Spleen (tissue), 11 donors: Measurements from ENCODE around the gene ZBTB42. TPM values are rescaled to one million over a fixed set of nuclear protein-coding genes. Genes with fewer than 3 reads are reported as not detected.
A peak's percentile ranks its signal among the peaks of the same experiment; 100 is the strongest.

Experiments
- DNase-seq: peaks from one replicate; pipeline ENCODE4 v3.0.0-alpha.2; 2020
- H3K27ac ChIP-seq, 8 donors: fragments of 200-600 bp; sonication (generic) in 7 of 8; 1 replicate in 4 of 8; 2 replicates in 4 of 8; pipeline versions ENCODE4 v1.5.0 to v1.8.0; 2016 to 2021; ENCODE audit warnings: inconsistent platforms in 4 of 8, mild to moderate bottlenecking in 4 of 8, moderate library complexity in 1 of 8
- H3K27me3 ChIP-seq, 7 donors: fragments of 200-600 bp; sonication (generic) in 6 of 7; replicated peaks in 1 of 7; 1 replicate in 4 of 7; 2 replicates in 3 of 7; pipeline versions ENCODE4 v1.5.0 to v1.8.0; 2016 to 2021; ENCODE audit warnings: inconsistent platforms in 3 of 7, mild to moderate bottlenecking in 1 of 7
- H3K36me3 ChIP-seq, 6 donors: fragments of 200-600 bp; sonication (generic) in 5 of 6; 1 replicate in 4 of 6; 2 replicates in 2 of 6; pipeline versions ENCODE4 v1.5.0 to v1.8.0; 2016 to 2021; ENCODE audit warnings: inconsistent platforms in 2 of 6
- H3K4me1 ChIP-seq, 6 donors: fragments of 200-600 bp; sonication (generic) in 5 of 6; 1 replicate in 3 of 6; 2 replicates in 3 of 6; pipeline versions ENCODE4 v1.5.0 to v1.8.0; 2016 to 2021; ENCODE audit warnings: inconsistent platforms in 3 of 6
- H3K4me3 ChIP-seq, 8 donors: fragments of 200-600 bp; sonication (generic) in 7 of 8; 1 replicate in 4 of 8; 2 replicates in 4 of 8; pipeline versions ENCODE4 v1.5.0 to v1.8.0; 2016 to 2021; ENCODE audit warnings: inconsistent platforms in 4 of 8, mild to moderate bottlenecking in 4 of 8, moderate library complexity in 2 of 8
- H3K9me3 ChIP-seq, 8 donors: fragments of 200-600 bp; sonication (generic) in 7 of 8; 1 replicate in 4 of 8; 2 replicates in 4 of 8; pipeline versions ENCODE4 v1.5.0 to v1.8.0; 2016 to 2021; ENCODE audit warnings: inconsistent platforms in 4 of 8
- CTCF ChIP-seq, 11 experiments: fragments of 200-600 bp in 7 of 11; fragments of 450-650 bp in 4 of 11; sonication (generic) in 4 of 11; IDR thresholded peaks in 8 of 11; conservative IDR thresholded peaks in 3 of 11; 1 replicate in 7 of 11; 2 replicates in 4 of 11; pipeline versions ENCODE4 v1.4.0 to v1.8.0; 2016 to 2021; ENCODE audit warnings: antibody characterized with exemption in 11 of 11, inconsistent platforms in 4 of 11, mild to moderate bottlenecking in 1 of 11
- POLR2A ChIP-seq, 3 donors: fragments of 450-650 bp; IDR thresholded peaks; one replicate each; pipeline ENCODE4 v1.5.1; 2017; ENCODE audit warnings: antibody characterized with exemption in 3 of 3, mild to moderate bottlenecking in 1 of 3
- POLR2AphosphoS5 ChIP-seq, 3 donors: sonication (generic); formaldehyde crosslinking; IDR thresholded peaks; one replicate each; pipeline ENCODE4 v1.5.1; 2017; ENCODE audit warnings: antibody characterized with exemption in 3 of 3
- WGBS, 5 donors: extraction: QIAGEN DNeasy Blood & Tissue Kit in 3 of 5; methylation state at CpG; one replicate each; pipeline versions ENCODE4 v1.1.5 to v1.1.7; 2013 to 2018; 5-methylcytosine and 5-hydroxymethylcytosine counted together
- intact Hi-C: fragments of 100-400 bp; cut with DNase I; formaldehyde crosslinking; loops from one replicate; pipeline ENCODE4 v1.15.0; 2023; ENCODE audit warnings: low total_unique reads
- polyA plus RNA-seq, 3 donors: library from polyadenylated mRNA; stranded (reverse); fragments of 200-250 nt; gene quantifications; one replicate each; pipeline ENCODE4 v1.2.1, GENCODE V29; 2013
- total RNA-seq, 7 donors: library from RNA; depleted of rRNA in 3 of 7; stranded (reverse); fragments of >200 nt in 3 of 7; fragmentation: NEBNext Ultra II Directional in 4 of 7; extraction: Animal tissue kit (Norgen Biotek cat#: 25700) in 4 of 7; gene quantifications; one replicate each; pipeline versions ENCODE4 v1.1.0 to v1.2.1, GENCODE V29; 2016 to 2021
- donor health status: healthy with polysubstance abuse.
- donor health status: DM: no; HTN: no; CAD: no; lungs with moderate emphysema.
- donor health status: DM: no; HTN: no; CAD: no.
- donor health status: Bipolar disorder and iron deficiency.
- donor health status: healthy.
- donor health status: DM: no; HTN: no; CAD: no.
- donor health status: DM: yes; HTN: yes; CAD: no.

The ZBTB42 gene
- total and polyA plus RNA-seq, 10 donors = 0.74 to 11.5 (median 4.6) TPM

GRCh38 chr14:104816616-104816884, 15.6 kb downstream of the ZBTB42 start:
- no peak for TF ChIP-seq POLR2AphosphoS5 (IDR thresholded peaks at IDR 0.05)
- TF ChIP-seq POLR2A (IDR thresholded peaks at IDR 0.05) = no peak
- TF ChIP-seq CTCF (IDR thresholded peaks at IDR 0.05 in 8 of 11, conservative IDR thresholded peaks at IDR 0.05 in 3 of 11) = no peak
- WGBS, 5 donors = 0 to 9% (median 5%) methylated on average over 4 to 8 of the region's 8 CpGs
- Histone ChIP-seq H3K36me3 (peaks cover 0 to 6% (median 0%) of the 10 kb centered on the region in 6 donors), H3K4me1 (peaks cover 13 to 54% (median 41%) of the 10 kb centered on the region in 6 donors), H3K27me3 (no peaks in the 10 kb centered on the region), H3K9me3 (peaks cover 0 to 4% (median 0%) of the 10 kb centered on the region in 8 donors), H3K27ac (peak overlapping the region; percentile 92 to 97 (median 94)), H3K4me3 (peak overlapping the region; percentile 78 to 94 (median 90))
- intact Hi-C loops = no loop called here
- DNase-seq = no peak

- no peak overlapping the region for H3K27ac ChIP-seq
- H3K9me3 ChIP-seq = peaks cover 0 to 4% (median 0%) of the 10 kb centered on the region in 8 donors
- H3K27me3 ChIP-seq = no peaks in the 10 kb centered on the region
- H3K36me3 ChIP-seq = peaks cover 0 to 6% (median 0%) of the 10 kb centered on the region in 6 donors
- 95 to 99% (median 96%) methylated on average over 8 of the region's 8 CpGs for WGBS, 5 donors
- intact Hi-C loops = no loop called here
- TF ChIP-seq POLR2AphosphoS5 (IDR thresholded peaks at IDR 0.05) (no peak), POLR2A (IDR thresholded peaks at IDR 0.05) (no peak), CTCF (IDR thresholded peaks at IDR 0.05 in 8 of 11, conservative IDR thresholded peaks at IDR 0.05 in 3 of 11) (no peak)
- H3K4me3 ChIP-seq = no peak overlapping the region
- peaks cover 13 to 54% (median 41%) of the 10 kb centered on the region in 6 donors for H3K4me1 ChIP-seq
- peak; percentile 69 for DNase-seq
Measured at GRCh38 chr14:104817930-104818713, 17.2 kb downstream of the ZBTB42 start.

GRCh38 chr14:104818714-104819161, 17.8 kb downstream of the ZBTB42 start:
- no peak for DNase-seq
- TF ChIP-seq POLR2AphosphoS5 (IDR thresholded peaks at IDR 0.05) (no peak), POLR2A (IDR thresholded peaks at IDR 0.05) (no peak), CTCF (IDR thresholded peaks at IDR 0.05 in 8 of 11, conservative IDR thresholded peaks at IDR 0.05 in 3 of 11) (no peak)
- Histone ChIP-seq H3K27me3 (no peaks in the 10 kb centered on the region), H3K9me3 (peaks cover 0 to 4% (median 0%) of the 10 kb centered on the region in 8 donors), H3K4me3 (no peak overlapping the region), H3K27ac (no peak overlapping the region), H3K4me1 (peaks cover 13 to 49% (median 37%) of the 10 kb centered on the region in 6 donors), H3K36me3 (peaks cover 0 to 6% (median 0%) of the 10 kb centered on the region in 6 donors)
- WGBS, 5 donors = 87 to 96% (median 91%) methylated on average over 7 to 9 of the region's 9 CpGs
- intact Hi-C loops = no loop called here

GRCh38 chr14:104819361-104819781, 18.5 kb downstream of the ZBTB42 start:
- Histone ChIP-seq H3K4me3 (no peak overlapping the region), H3K4me1 (peaks cover 13 to 42% (median 31%) of the 10 kb centered on the region in 6 donors), H3K9me3 (peaks cover 0 to 4% (median 0%) of the 10 kb centered on the region in 8 donors), H3K36me3 (peaks cover 0 to 6% (median 0%) of the 10 kb centered on the region in 6 donors), H3K27ac (no peak overlapping the region), H3K27me3 (no peaks in the 10 kb centered on the region)
- 89 to 98% (median 94%) methylated on average over 7 to 12 of the region's 12 CpGs for WGBS, 5 donors
- TF ChIP-seq CTCF (IDR thresholded peaks at IDR 0.05 in 8 of 11, conservative IDR thresholded peaks at IDR 0.05 in 3 of 11) (no peak), POLR2A (IDR thresholded peaks at IDR 0.05) (no peak), POLR2AphosphoS5 (IDR thresholded peaks at IDR 0.05) (no peak)
- DNase-seq = peak; percentile 69
- intact Hi-C loops = no loop called here
